C4-2B (cell line): ENCODE results near the gene TMEM229B.

Experiments
- ZFX ChIP-seq: fragments of 450-650 bp; IDR thresholded peaks from 2 replicates; pipeline ENCODE4 v1.6.1; 2017
- TF ChIP-seq, protein P1 (sequence below): fragments of 450-650 bp; conservative IDR thresholded peaks from 2 replicates; pipeline ENCODE4 v1.5.1; 2017; ENCODE audit warnings: mild to moderate bottlenecking

DNA sequence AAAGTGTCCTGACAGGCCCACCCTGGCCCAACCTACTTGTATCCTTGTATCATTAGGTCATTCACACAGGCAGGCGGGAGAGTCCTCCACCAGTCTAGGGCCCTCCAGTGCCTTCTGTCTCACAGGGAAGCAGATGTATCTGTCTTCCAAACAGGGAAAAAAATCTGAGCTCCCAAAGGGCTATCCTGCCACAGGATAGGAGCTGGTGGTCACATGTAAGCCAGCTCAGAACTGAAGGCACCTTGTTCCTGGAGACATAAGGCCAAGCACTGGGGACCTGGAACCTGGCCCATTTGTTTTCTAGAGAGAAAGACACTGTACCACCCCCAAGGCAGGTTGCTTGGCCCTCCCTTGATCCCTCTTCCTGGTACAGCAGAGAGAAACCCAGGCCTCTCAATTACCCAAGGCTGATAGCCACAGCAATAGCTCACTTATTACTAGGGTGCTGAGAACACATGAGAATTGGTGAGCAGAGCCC is 25.1 kb upstream of the TMEM229B start:
- TF ChIP-seq, protein P1, sequence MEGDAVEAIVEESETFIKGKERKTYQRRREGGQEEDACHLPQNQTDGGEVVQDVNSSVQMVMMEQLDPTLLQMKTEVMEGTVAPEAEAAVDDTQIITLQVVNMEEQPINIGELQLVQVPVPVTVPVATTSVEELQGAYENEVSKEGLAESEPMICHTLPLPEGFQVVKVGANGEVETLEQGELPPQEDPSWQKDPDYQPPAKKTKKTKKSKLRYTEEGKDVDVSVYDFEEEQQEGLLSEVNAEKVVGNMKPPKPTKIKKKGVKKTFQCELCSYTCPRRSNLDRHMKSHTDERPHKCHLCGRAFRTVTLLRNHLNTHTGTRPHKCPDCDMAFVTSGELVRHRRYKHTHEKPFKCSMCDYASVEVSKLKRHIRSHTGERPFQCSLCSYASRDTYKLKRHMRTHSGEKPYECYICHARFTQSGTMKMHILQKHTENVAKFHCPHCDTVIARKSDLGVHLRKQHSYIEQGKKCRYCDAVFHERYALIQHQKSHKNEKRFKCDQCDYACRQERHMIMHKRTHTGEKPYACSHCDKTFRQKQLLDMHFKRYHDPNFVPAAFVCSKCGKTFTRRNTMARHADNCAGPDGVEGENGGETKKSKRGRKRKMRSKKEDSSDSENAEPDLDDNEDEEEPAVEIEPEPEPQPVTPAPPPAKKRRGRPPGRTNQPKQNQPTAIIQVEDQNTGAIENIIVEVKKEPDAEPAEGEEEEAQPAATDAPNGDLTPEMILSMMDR: no peak
- no peak for TF ChIP-seq ZFX
